A204.1 (cell line): ENCODE measurements around the gene SLC27A2.

Experiments
- FAIRE-seq: peaks from 2 replicates; lab custom pipeline; 2012; peaks lifted over from hg19 to GRCh38; lab: Jason Lieb, UNC

Gene SLC27A2

DNA sequence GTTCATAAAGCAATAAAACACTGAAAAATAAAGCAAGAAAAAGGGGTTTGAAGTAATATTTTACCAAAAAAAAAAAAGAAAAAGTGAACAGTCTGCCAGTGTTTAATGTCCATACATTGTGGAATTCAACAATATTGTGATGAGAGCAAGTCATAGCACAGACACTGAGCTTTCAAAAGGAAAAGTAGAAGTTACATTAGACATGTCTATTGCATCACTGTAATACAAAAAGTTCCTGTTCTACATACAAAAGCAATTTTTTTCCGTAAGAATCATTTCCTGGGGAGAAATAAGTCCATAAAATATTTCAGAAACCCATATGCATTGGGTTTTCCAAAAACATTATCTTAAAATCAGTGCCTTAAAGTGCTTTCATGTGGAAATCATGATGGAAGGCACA is 95.4 kb downstream of the SLC27A2 start:
- no peak for FAIRE-seq

GRCh38 chr15:50278496-50278895 is 96.5 kb downstream of the SLC27A2 start:
- FAIRE-seq = no peak

- no peak for FAIRE-seq
Observed at GRCh38 chr15:50280271-50280670, 98.3 kb downstream of the SLC27A2 start.

- no peak for FAIRE-seq
Observed at GRCh38 chr15:50281427-50281826, 99.4 kb downstream of the SLC27A2 start.
